GM23338 (cell line): ENCODE measurements around the gene RADIL.

Experiments
- CREB1 ChIP-seq: fragments of 250-450 bp; sonication (Bioruptor Pico); IDR thresholded peaks from 2 replicates; pipeline ENCODE4 v1.5.0; 2020; ENCODE audit warnings: low read depth, mild to moderate bottlenecking, moderate library complexity
- EZH2 ChIP-seq: fragments of 200-600 bp; sonication (generic); IDR thresholded peaks from one replicate; pipeline ENCODE4 v1.8.0; 2017; ENCODE audit warnings: antibody characterized with exemption, mild to moderate bottlenecking, low read depth; ENCODE audit not compliant: unreplicated experiment
- EZH2phosphoT487 ChIP-seq: fragments of 200-600 bp; sonication (generic); IDR thresholded peaks from one replicate; pipeline ENCODE4 v1.8.1; 2018; ENCODE audit warnings: antibody characterized with exemption; ENCODE audit not compliant: unreplicated experiment
- POLR2AphosphoS5 ChIP-seq: IDR thresholded peaks from 2 replicates; pipeline ENCODE4 v1.6.1; 2016; ENCODE audit warnings: antibody characterized with exemption, low read depth
- STAT1 ChIP-seq: IDR thresholded peaks from one replicate; pipeline ENCODE4 v1.6.1; 2016; ENCODE audit warnings: antibody characterized with exemption; ENCODE audit not compliant: unreplicated experiment
- TF ChIP-seq, protein P1 (sequence below), 2 experiments: fragments of 200-600 bp in 1 of 2; sonication (generic) in 1 of 2; conservative IDR thresholded peaks; 2 replicates each; pipeline versions ENCODE4 v1.5.1 to v1.6.1; 2016 to 2017; ENCODE audit warnings: antibody characterized with exemption in 2 of 2, low read depth in 2 of 2, mild to moderate bottlenecking in 2 of 2, moderate library complexity in 1 of 2

DNA sequence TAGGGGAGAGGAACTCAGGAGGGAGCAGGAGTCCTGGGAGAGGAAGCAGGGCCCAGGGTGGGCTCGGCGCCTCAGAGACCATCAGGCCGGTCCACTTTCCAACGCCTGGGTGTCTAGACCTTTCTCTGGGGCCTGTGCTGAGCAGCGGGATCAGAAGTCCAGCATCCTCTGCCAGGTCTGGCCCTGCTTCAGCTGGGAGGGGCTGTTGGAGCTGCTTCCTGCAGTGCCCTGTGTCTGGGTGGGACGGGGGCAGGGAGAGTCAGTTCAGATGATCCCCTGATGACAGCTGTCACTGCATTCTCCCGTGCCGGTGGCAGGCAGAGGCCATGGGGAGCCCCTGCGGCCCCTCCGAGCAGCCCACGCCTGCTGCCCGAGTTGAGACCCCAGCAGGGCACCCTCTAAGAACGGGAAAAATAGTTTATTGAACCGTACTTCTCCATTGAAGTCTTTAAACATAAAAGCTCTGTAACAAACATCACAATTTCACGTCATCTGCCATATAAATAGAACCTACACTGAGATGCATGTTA is 84.7 kb downstream of the RADIL start:
- TF ChIP-seq, protein P1, sequence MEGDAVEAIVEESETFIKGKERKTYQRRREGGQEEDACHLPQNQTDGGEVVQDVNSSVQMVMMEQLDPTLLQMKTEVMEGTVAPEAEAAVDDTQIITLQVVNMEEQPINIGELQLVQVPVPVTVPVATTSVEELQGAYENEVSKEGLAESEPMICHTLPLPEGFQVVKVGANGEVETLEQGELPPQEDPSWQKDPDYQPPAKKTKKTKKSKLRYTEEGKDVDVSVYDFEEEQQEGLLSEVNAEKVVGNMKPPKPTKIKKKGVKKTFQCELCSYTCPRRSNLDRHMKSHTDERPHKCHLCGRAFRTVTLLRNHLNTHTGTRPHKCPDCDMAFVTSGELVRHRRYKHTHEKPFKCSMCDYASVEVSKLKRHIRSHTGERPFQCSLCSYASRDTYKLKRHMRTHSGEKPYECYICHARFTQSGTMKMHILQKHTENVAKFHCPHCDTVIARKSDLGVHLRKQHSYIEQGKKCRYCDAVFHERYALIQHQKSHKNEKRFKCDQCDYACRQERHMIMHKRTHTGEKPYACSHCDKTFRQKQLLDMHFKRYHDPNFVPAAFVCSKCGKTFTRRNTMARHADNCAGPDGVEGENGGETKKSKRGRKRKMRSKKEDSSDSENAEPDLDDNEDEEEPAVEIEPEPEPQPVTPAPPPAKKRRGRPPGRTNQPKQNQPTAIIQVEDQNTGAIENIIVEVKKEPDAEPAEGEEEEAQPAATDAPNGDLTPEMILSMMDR (conservative IDR thresholded peaks at IDR 0.05; ENCODE audit: low read depth in 2 of 2), result no peak
- TF ChIP-seq EZH2phosphoT487 (no peak), STAT1 (no peak), CREB1 (CRISPR knock-in tag) (no peak), POLR2AphosphoS5 (no peak), EZH2 (no peak)
